A549 (cell line): ENCODE measurements around the gene GOLGA2. TPM values are rescaled to one million over a fixed set of nuclear protein-coding genes. Genes with fewer than 3 reads are reported as not detected.

ENCODE experiments used
- ATAC-seq, 2 experiments: fragments of 200-7000 bp in 1 of 2; fragments of >200 bp in 1 of 2; cut with Nextera tagmentation in 1 of 2; cut with Tn5 transposase in 1 of 2; 3 replicates each; pipeline versions ENCODE4 v1.8.0 to v1.9.1; 2018 to 2020; ENCODE audit warnings: mild to moderate bottlenecking in 1 of 2, moderate library complexity in 1 of 2
- CTCF ChIA-PET: fragments of 300-600 bp; sonication (Branson Sonifier 250); formaldehyde crosslinking; extraction: SDS; loops from one replicate; lab custom pipeline; 2021; ENCODE audit warnings: antibody characterized with exemption, inconsistent platforms; lab: Yijun Ruan, JAX
- POLR2A ChIA-PET: fragments of 350-600 bp; formaldehyde crosslinking; extraction: SDS; loops from one replicate; lab custom pipeline; 2021; ENCODE audit warnings: antibody characterized with exemption, inconsistent platforms; lab: Yijun Ruan, JAX
- DNase-seq, 2 experiments: peaks; one replicate each; pipeline versions ENCODE4 v3.0.0 to v3.0.0-alpha.2; 2011 to 2016; ENCODE audit warnings: low read depth in 1 of 2, low spot score in 1 of 2
- FAIRE-seq: peaks from 2 replicates; lab custom pipeline; 2011; peaks lifted over from hg19 to GRCh38; lab: Jason Lieb, UNC
- H3K27ac ChIP-seq, 2 experiments: fragments of >200 bp; sonication (Bioruptor Twin); formaldehyde crosslinking; 3 replicates each; pipeline ENCODE4 v1.5.1; 2016 to 2017
- H3K4me1 ChIP-seq: fragments of >200 bp; sonication (Bioruptor Twin); formaldehyde crosslinking; 3 replicates; pipeline ENCODE4 v1.6.1; 2016
- H3K4me2 ChIP-seq: fragments of >200 bp; sonication (Bioruptor Twin); formaldehyde crosslinking; 3 replicates; pipeline ENCODE4 v1.6.1; 2016
- H3K4me3 ChIP-seq: fragments of >200 bp; sonication (Bioruptor Twin); formaldehyde crosslinking; 3 replicates; pipeline ENCODE4 v1.5.1; 2016
- H3K9me3 ChIP-seq: fragments of >200 bp; sonication (Bioruptor Twin); formaldehyde crosslinking; 3 replicates; pipeline ENCODE4 v1.6.1; 2016
- BHLHE40 ChIP-seq: IDR thresholded peaks from 2 replicates; pipeline ENCODE4 v1.6.1; 2012; ENCODE audit warnings: low read depth, low read length, inconsistent platforms
- CHD2 ChIP-seq: fragments of 150-350 bp; IDR thresholded peaks from 2 replicates; pipeline ENCODE4 v1.6.1; 2014; ENCODE audit warnings: low read length; ENCODE audit not compliant: partially characterized antibody
- CHD4 ChIP-seq: fragments of 200-600 bp; sonication (generic); IDR thresholded peaks from 2 replicates; pipeline ENCODE4 v1.6.1; 2016; ENCODE audit warnings: antibody characterized with exemption, mild to moderate bottlenecking, borderline replicate concordance
- EP300 ChIP-seq, 2 experiments: fragments of >200 bp; sonication (Bioruptor Twin); formaldehyde crosslinking; IDR thresholded peaks; 2 replicates in 1 of 2; 3 replicates in 1 of 2; pipeline ENCODE4 v1.6.1; 2016 to 2017
- ESRRA ChIP-seq: fragments of 150-350 bp; IDR thresholded peaks from 2 replicates; pipeline ENCODE4 v1.6.1; 2014; ENCODE audit warnings: mild to moderate bottlenecking, low read length, borderline replicate concordance
- GATA3 ChIP-seq: IDR thresholded peaks from 2 replicates; pipeline ENCODE4 v1.6.1; 2012; ENCODE audit warnings: borderline replicate concordance
- HEYL ChIP-seq: fragments of 250-450 bp; sonication (Bioruptor Pico); IDR thresholded peaks from 2 replicates; pipeline ENCODE4 v1.8.0; 2021; ENCODE audit warnings: mild to moderate bottlenecking, moderate library complexity
- HOXA7 ChIP-seq: fragments of 250-450 bp; sonication (Bioruptor Pico); IDR thresholded peaks from 2 replicates; pipeline ENCODE4 v1.5.0; 2020; ENCODE audit warnings: mild to moderate bottlenecking, moderate library complexity
- KDM1A ChIP-seq: fragments of 200-600 bp; sonication (generic); IDR thresholded peaks from 2 replicates; pipeline ENCODE4 v1.6.1; 2016; ENCODE audit warnings: low read depth, mild to moderate bottlenecking
- KDM5A ChIP-seq: fragments of 200-600 bp; sonication (generic); IDR thresholded peaks from 2 replicates; pipeline ENCODE4 v1.6.1; 2016; ENCODE audit warnings: antibody characterized with exemption, mild to moderate bottlenecking
- MAZ ChIP-seq: fragments of 150-350 bp; IDR thresholded peaks from 2 replicates; pipeline ENCODE4 v1.6.1; 2014; ENCODE audit warnings: antibody characterized with exemption, low read depth, low read length, borderline replicate concordance
- PHF8 ChIP-seq: fragments of 200-600 bp; sonication (generic); IDR thresholded peaks from 2 replicates; pipeline ENCODE4 v1.6.1; 2016; ENCODE audit warnings: low read depth, mild to moderate bottlenecking, antibody characterized with exemption, moderate library complexity, borderline replicate concordance
- RAD21 ChIP-seq, 2 experiments: fragments of >200 bp in 1 of 2; sonication (Bioruptor Twin) in 1 of 2; formaldehyde crosslinking in 1 of 2; IDR thresholded peaks in 1 of 2; conservative IDR thresholded peaks in 1 of 2; 2 replicates in 1 of 2; 3 replicates in 1 of 2; pipeline ENCODE4 v1.6.1; 2012 to 2018; ENCODE audit warnings: inconsistent platforms in 1 of 2
- RCOR1 ChIP-seq: fragments of 150-350 bp; IDR thresholded peaks from 2 replicates; pipeline ENCODE4 v1.6.1; 2014; ENCODE audit warnings: antibody characterized with exemption, low read length, low read depth
- TFCP2L1 ChIP-seq: fragments of 250-450 bp; sonication (Bioruptor Pico); IDR thresholded peaks from 2 replicates; pipeline ENCODE4 v1.5.0; 2021; ENCODE audit warnings: mild to moderate bottlenecking
- ZC3H11A ChIP-seq: fragments of 450-650 bp; IDR thresholded peaks from 2 replicates; pipeline ENCODE4 v1.6.1; 2014; ENCODE audit warnings: antibody characterized with exemption, mild to moderate bottlenecking
- ZFP36 ChIP-seq: fragments of 450-650 bp; IDR thresholded peaks from 2 replicates; pipeline ENCODE4 v1.6.1; 2014; ENCODE audit warnings: borderline replicate concordance; ENCODE audit not compliant: partially characterized antibody
- ZSCAN20 ChIP-seq: fragments of 250-450 bp; sonication (Bioruptor Pico); IDR thresholded peaks from 2 replicates; pipeline ENCODE4 v1.8.0; 2022; ENCODE audit warnings: mild to moderate bottlenecking, moderate library complexity
- WGBS: methylation state at CpG from one replicate; pipeline ENCODE4 v1.1.6; 2017; ENCODE audit errors: missing lambda C conversion rate; 5-methylcytosine and 5-hydroxymethylcytosine counted together
- polyA plus RNA-seq, 4 experiments: library from polyadenylated mRNA; depleted of rRNA in 3 of 4; stranded (reverse); fragments of >200 nt; fragmentation: RNase III in 1 of 4; extraction: RNeasy Plus Mini Kit Qiagen cat#74134 plus additional on column Dnase treatment in 1 of 4; gene quantifications; 2 replicates in 3 of 4; 3 replicates in 1 of 4; pipeline ENCODE4 v1.2.3, GENCODE V29; 2011 to 2017
- TF ChIP-seq, protein P1 (sequence below): fragments of >200 bp; sonication (Bioruptor Twin); formaldehyde crosslinking; IDR thresholded peaks from 3 replicates; pipeline ENCODE4 v1.5.1; 2016
- TF ChIP-seq, protein P2 (sequence below): IDR thresholded peaks from 2 replicates; pipeline ENCODE4 v1.6.1; 2012
- TF ChIP-seq, protein P3 (sequence below): fragments of 150-350 bp; IDR thresholded peaks from 2 replicates; pipeline ENCODE4 v1.6.1; 2014; ENCODE audit warnings: low read depth, mild to moderate bottlenecking, low read length
- TF ChIP-seq, protein P4 (sequence below): IDR thresholded peaks from 2 replicates; pipeline ENCODE4 v1.6.1; 2012
- TF ChIP-seq, protein P5 (sequence below): fragments of 250-450 bp; sonication (Bioruptor Pico); IDR thresholded peaks from 2 replicates; pipeline ENCODE4 v1.5.0; 2021; ENCODE audit warnings: mild to moderate bottlenecking, moderate library complexity, borderline replicate concordance

Gene GOLGA2
- polyA plus RNA-seq, 2 of the 4 experiments (the other 2 are of a cell fraction), result 55.3 to 60.1 TPM

DNA sequence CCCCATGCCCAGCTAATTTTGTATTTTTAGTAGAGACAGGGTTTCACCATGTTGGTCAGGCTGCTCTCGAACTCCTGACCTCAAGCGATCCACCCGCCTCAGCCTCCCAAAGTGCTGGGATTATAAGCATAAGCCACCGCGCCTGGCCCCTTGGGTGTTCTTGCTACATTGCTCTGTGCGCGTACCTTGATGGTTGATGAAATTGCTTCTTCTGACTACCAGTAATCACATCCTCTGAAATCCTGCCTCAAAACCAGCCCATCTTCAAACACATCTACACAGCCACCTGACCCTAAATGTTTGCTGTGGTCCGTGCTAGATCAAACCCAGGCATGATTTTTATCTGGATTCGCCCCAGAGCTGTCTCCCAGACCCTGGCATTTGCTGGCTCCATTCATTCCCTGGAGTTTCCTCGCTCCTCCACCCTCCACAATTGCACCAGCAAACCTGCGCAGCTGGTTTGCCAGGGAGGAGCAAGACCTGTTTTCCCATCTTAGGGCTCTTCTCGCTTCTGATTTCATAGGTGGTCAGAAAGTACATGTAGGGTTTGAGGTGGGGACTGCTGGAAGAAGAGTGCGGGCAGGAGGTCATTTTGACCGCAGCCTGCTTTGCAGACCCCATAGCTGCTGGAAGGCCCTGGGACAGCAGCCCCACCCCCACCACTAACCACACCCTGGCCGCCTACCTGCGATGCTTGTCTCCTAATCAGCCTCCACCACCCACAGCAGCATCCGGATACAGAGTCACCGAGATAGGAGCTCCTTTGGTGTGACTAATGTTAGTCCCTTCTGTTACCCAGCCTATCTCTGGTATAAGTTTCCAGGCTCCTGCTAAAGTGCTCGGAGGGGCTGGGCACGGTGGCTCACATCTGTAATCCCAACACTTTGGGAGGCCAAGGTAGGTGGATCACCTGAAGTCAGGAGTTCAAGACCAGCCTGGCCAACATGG is 23.0 kb upstream of the GOLGA2 start:
- TF ChIP-seq, protein P1, sequence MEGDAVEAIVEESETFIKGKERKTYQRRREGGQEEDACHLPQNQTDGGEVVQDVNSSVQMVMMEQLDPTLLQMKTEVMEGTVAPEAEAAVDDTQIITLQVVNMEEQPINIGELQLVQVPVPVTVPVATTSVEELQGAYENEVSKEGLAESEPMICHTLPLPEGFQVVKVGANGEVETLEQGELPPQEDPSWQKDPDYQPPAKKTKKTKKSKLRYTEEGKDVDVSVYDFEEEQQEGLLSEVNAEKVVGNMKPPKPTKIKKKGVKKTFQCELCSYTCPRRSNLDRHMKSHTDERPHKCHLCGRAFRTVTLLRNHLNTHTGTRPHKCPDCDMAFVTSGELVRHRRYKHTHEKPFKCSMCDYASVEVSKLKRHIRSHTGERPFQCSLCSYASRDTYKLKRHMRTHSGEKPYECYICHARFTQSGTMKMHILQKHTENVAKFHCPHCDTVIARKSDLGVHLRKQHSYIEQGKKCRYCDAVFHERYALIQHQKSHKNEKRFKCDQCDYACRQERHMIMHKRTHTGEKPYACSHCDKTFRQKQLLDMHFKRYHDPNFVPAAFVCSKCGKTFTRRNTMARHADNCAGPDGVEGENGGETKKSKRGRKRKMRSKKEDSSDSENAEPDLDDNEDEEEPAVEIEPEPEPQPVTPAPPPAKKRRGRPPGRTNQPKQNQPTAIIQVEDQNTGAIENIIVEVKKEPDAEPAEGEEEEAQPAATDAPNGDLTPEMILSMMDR, result no peak
- TF ChIP-seq HEYL (no peak), ZC3H11A (no peak), ZFP36 (no peak), MAZ (no peak), RCOR1 (no peak), CHD2 (no peak), KDM1A (no peak), TFCP2L1 (CRISPR knock-in tag) (no peak), GATA3 (no peak), EP300 (IDR thresholded peaks at IDR 0.05) (no peak), PHF8 (no peak), CHD4 (no peak)
- TF ChIP-seq, protein P2, sequence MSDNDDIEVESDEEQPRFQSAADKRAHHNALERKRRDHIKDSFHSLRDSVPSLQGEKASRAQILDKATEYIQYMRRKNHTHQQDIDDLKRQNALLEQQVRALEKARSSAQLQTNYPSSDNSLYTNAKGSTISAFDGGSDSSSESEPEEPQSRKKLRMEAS, result no peak
- H3K4me3 ChIP-seq, result no peak overlapping the region
- peaks cover 17% of the 10 kb centered on the region for H3K4me1 ChIP-seq
- H3K9me3 ChIP-seq, result no peaks in the 10 kb centered on the region
- FAIRE-seq, result no peak
- H3K4me2 ChIP-seq, result no peak overlapping the region
- no peak overlapping the region for H3K27ac ChIP-seq
- WGBS, result 92% methylated on average over 20 of the region's 20 CpGs
- no peak for DNase-seq
- ChIA-PET CTCF (interaction anchor here (0.9 to 17.8 kb wide), 8 partner anchors 9 to 121 kb away, joined by 3 to 206 read pairs (median 7); partner anchors contain the start of gene CERCAM), POLR2A (interaction anchor here (0.6 to 1.1 kb wide), 2 partner anchors 23 to 41 kb away, joined by 3 to 6 read pairs; partner anchors contain the start of genes GOLGA2, SLC27A4 and SWI5)
- no peak for ATAC-seq

DNA sequence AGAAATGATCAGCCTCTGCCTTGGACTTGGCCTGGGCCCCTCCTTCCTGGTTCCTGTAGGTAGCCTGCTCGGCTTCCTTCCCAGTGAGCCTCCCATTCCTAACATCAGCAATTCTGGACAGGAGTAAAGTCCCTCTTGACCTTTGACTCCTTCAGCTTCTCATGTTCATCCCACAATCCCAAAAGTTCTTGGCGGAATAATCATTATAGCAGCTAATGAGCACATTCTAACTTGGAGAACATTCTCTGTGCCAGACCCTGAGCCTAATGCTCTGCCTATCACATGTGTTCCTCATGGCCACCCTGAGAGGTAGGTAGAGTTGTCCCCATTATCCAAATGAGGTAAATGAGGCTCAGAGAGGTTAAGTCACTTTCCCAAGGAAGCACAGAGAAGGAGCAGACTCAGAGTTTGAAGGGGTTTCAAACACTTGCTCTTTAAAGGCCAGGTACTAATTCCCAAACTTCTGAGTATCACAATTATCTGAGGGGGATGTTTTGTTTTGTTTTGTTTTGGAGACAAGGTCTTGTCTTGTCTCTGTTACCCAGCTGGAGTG is 21.5 kb upstream of the GOLGA2 start:
- ATAC-seq, result no peak
- 92% methylated on average over 2 of the region's 2 CpGs for WGBS
- Histone ChIP-seq H3K4me3 (no peak overlapping the region), H3K4me2 (no peak overlapping the region), H3K4me1 (peaks cover 17% of the 10 kb centered on the region), H3K27ac (peak overlapping the region in 1 of 2 experiments; percentile 85; a peak in 2 of 6 replicates), H3K9me3 (no peaks in the 10 kb centered on the region)
- no peak for TF ChIP-seq ESRRA
- TF ChIP-seq ZFP36, result peak; percentile 8
- DNase-seq, result no peak
- FAIRE-seq, result no peak
- POLR2A ChIA-PET, result no interaction called here
- CTCF ChIA-PET, result interaction anchor here (0.6 to 17.8 kb wide), 11 partner anchors 10 to 367 kb away, joined by 3 to 206 read pairs (median 19); partner anchors contain the start of gene CERCAM

DNA sequence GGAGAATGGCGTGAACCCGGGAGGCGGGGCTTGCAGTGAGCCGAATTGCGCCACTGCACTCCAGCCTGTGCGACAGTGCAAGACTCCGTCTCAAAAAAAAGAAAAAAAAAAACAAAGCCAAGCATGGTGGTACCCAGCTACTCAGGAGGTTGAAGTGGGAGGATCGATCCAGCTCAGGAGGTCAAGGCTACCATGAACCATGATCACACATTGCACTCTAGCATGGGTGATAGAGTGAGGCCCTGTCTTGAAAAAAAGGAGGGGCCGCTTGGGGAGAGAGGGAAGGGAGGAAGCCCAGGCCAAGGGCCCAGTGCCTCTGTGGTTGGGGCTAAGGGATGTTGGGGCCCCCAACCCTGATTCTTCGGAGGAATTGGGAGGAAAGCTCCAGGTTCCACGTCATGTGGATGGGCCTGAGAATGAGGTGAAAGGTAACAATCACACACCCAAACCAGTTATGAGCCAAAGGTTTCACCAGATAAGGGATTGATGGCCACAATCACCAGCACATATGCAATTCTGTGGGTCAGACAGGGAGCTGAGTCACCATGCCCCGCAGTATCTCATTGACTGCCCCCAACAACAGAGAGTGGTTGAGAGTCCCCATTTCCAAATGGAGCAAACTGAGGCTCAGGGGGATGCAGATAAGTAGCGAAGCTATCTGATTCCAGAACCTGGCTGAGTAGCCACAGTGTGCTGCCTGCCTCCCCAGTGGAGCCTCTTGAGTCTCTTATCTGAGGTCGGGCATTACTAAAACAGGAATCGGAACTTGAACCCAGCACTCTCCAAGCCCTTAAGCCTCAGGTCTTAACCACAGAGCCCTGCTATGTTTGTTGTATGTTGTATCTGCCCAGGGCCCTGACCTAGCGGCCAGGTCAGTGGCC is 20.8 kb upstream of the GOLGA2 start:
- POLR2A ChIA-PET, result interaction anchor here (0.6 kb wide), 1 partner anchor 19 kb away, joined by 5 read pairs; no protein-coding TSS in a partner anchor
- no peak overlapping the region for H3K4me3 ChIP-seq
- H3K9me3 ChIP-seq, result no peaks in the 10 kb centered on the region
- ATAC-seq (no peak), FAIRE-seq (no peak), DNase-seq (no peak)
- H3K4me2 ChIP-seq, result no peak overlapping the region
- H3K4me1 ChIP-seq, result peaks cover 17% of the 10 kb centered on the region
- CTCF ChIA-PET, result interaction anchor here (0.6 to 17.8 kb wide), 27 partner anchors 10 to 368 kb away, joined by 3 to 206 read pairs (median 7); partner anchors contain the start of genes CERCAM, COQ4 and URM1
- 92% methylated on average over 16 of the region's 16 CpGs for WGBS
- H3K27ac ChIP-seq, result peak overlapping the region in 1 of 2 experiments; percentile 85; a peak in 4 of 6 replicates
- TF ChIP-seq BHLHE40 (no peak), ZSCAN20 (CRISPR knock-in tag) (no peak), RAD21 (conservative IDR thresholded peaks at IDR 0.05 in 1 of 2, IDR thresholded peaks at IDR 0.05 in 1 of 2) (no peak), HOXA7 (CRISPR knock-in tag) (no peak), KDM5A (no peak)
- TF ChIP-seq, protein P3, sequence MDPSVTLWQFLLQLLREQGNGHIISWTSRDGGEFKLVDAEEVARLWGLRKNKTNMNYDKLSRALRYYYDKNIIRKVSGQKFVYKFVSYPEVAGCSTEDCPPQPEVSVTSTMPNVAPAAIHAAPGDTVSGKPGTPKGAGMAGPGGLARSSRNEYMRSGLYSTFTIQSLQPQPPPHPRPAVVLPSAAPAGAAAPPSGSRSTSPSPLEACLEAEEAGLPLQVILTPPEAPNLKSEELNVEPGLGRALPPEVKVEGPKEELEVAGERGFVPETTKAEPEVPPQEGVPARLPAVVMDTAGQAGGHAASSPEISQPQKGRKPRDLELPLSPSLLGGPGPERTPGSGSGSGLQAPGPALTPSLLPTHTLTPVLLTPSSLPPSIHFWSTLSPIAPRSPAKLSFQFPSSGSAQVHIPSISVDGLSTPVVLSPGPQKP, result no peak
- TF ChIP-seq, protein P4, sequence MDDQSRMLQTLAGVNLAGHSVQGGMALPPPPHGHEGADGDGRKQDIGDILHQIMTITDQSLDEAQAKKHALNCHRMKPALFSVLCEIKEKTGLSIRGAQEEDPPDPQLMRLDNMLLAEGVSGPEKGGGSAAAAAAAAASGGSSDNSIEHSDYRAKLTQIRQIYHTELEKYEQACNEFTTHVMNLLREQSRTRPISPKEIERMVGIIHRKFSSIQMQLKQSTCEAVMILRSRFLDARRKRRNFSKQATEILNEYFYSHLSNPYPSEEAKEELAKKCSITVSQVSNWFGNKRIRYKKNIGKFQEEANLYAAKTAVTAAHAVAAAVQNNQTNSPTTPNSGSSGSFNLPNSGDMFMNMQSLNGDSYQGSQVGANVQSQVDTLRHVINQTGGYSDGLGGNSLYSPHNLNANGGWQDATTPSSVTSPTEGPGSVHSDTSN, result no peak
- TF ChIP-seq, protein P5, sequence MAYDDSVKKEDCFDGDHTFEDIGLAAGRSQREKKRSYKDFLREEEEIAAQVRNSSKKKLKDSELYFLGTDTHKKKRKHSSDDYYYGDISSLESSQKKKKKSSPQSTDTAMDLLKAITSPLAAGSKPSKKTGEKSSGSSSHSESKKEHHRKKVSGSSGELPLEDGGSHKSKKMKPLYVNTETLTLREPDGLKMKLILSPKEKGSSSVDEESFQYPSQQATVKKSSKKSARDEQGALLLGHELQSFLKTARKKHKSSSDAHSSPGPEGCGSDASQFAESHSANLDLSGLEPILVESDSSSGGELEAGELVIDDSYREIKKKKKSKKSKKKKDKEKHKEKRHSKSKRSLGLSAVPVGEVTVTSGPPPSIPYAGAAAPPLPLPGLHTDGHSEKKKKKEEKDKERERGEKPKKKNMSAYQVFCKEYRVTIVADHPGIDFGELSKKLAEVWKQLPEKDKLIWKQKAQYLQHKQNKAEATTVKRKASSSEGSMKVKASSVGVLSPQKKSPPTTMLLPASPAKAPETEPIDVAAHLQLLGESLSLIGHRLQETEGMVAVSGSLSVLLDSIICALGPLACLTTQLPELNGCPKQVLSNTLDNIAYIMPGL (CRISPR knock-in tag), result no peak
